Heart left ventricle (tissue), 13 donors: ENCODE results near the gene C12orf42.

Experiments used
- CTCF ChIP-seq, 12 donors: fragments of 200-600 bp; sonication (generic) in 4 of 12; IDR thresholded peaks; one replicate each; pipeline versions ENCODE4 v1.5.0 to v1.8.0; 2018 to 2022; ENCODE audit warnings: antibody characterized with exemption in 12 of 12, mild to moderate bottlenecking in 5 of 12
- POLR2A ChIP-seq, 2 donors: fragments of 450-650 bp; IDR thresholded peaks; one replicate each; pipeline ENCODE4 v1.6.1; 2017; ENCODE audit warnings: antibody characterized with exemption in 2 of 2, mild to moderate bottlenecking in 2 of 2, moderate library complexity in 2 of 2
- donor health status: ischemic (EF 13 %, LVEDD 7.1; RV severe dilation, severe dysfunction).
- donor health status: DM: no; HTN: yes; CAD: no.
- donor health status: DM: no; HTN: no; CAD: no.
- donor health status: ischemic (EF 25% LVEDD 6.9; RV normal size, moderate dysfunction).
- donor health status: ischemic (EF 25% LVEDD 5.7; RV mildly dilated, moderate dysfunction).
- donor health status: ischemic (EF 35%, LVEDD 5.7; RV mildly dilated, moderate dysfunction).
- donor health status: nonischemic (EF 11% LVEDD 7.7; RV severe dilation, severe dysfunction).
- donor health status: DM: yes; HTN: yes; CAD: no.
- donor health status: PGD.
- donor health status: ischemic (EF 29% LVEDD 5.4; RV normal size, mild dysfunction).
- donor health status: nonischemic (EF 23%, LVEDD 6.1; RV moderate dilation, normal function).

DNA sequence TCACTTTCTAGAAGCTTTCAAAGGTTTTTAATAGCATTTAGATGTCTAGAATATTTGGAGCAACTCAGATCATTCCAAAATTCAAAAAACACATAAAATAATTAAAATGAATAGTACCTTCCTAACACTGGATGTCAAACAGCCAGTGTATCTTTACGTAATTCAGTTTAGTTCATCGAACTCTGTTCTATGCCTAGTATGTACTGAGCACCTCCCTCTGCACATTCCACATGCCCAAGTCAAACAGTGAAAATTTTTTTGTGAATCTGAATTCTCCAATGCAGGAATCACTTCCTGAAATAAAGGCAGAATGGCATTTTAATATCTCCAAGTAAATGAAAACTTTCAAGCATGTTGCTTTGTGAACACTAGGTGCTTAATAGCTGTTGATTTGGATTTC is 192.3 kb downstream of the C12orf42 start:
- no peak for TF ChIP-seq CTCF (IDR thresholded peaks at IDR 0.05)
- TF ChIP-seq POLR2A (IDR thresholded peaks at IDR 0.05) = no peak
